ENCODE results near the gene TEX53. TPM values are rescaled to one million over a fixed set of nuclear protein-coding genes. Genes with fewer than 3 reads are reported as not detected.

TEX53 gene
- total RNA-seq, 2 donors from 2014 or later: not detected

DNA sequence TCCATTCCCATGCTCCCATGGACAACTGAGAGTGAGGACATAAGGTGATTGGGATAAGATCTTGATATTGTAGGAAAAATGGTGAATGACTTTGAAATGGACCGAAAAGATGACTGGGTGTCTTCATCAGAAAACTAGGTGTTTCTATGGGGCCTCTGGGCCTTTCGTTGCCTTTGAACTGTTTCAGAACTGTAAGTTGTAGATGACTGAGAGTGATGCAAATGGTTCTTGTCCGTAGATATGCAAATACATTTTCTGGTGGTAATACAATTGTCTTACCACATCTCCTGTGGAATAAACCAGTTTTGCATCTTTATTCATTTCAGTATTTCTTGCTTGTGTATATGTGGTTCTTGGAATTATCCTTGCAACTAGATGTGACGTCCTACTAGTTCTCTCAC, 40.3 kb upstream of the TEX53 start:
- Histone ChIP-seq H3K4me1 (ENCODE audit: control insufficient read depth, insufficient read depth, low read length) (no peaks in the 10 kb centered on the region), H3K4me3 (ENCODE audit: low read length) (no peak overlapping the region), H3K9me3 (ENCODE audit: control insufficient read depth, low read length) (peaks cover 8% of the 10 kb centered on the region), H3K36me3 (ENCODE audit: control insufficient read depth, insufficient read depth, low read length) (no peaks in the 10 kb centered on the region), H3K27me3 (ENCODE audit: control insufficient read depth, insufficient read depth, low read length, poor library complexity, severe bottlenecking) (no peaks in the 10 kb centered on the region), H3K9ac (ENCODE audit: extremely low read depth, low read length, poor library complexity, severe bottlenecking) (no peak overlapping the region), H3K27ac (ENCODE audit: low read depth, low read length) (no peak overlapping the region)
- WGBS, 2 experiments (ENCODE audit: insufficient coverage in 1 of 2, insufficient read length in 1 of 2): 90 to 100% methylated on average over 2 to 4 of the region's 4 CpGs
- Mint-ChIP-seq H3K4me1 (peaks cover 4% of the 10 kb centered on the region), H3K4me3 (no peak overlapping the region), H3K36me3 (ENCODE audit: low read depth) (no peaks in the 10 kb centered on the region), H3K27ac (no peak overlapping the region), H3K9me3 (peaks cover 5% of the 10 kb centered on the region), H3K27me3 (ENCODE audit: insufficient read depth) (peaks cover 24% of the 10 kb centered on the region)
- no peak for DNase-seq
- TF ChIP-seq, protein P1, sequence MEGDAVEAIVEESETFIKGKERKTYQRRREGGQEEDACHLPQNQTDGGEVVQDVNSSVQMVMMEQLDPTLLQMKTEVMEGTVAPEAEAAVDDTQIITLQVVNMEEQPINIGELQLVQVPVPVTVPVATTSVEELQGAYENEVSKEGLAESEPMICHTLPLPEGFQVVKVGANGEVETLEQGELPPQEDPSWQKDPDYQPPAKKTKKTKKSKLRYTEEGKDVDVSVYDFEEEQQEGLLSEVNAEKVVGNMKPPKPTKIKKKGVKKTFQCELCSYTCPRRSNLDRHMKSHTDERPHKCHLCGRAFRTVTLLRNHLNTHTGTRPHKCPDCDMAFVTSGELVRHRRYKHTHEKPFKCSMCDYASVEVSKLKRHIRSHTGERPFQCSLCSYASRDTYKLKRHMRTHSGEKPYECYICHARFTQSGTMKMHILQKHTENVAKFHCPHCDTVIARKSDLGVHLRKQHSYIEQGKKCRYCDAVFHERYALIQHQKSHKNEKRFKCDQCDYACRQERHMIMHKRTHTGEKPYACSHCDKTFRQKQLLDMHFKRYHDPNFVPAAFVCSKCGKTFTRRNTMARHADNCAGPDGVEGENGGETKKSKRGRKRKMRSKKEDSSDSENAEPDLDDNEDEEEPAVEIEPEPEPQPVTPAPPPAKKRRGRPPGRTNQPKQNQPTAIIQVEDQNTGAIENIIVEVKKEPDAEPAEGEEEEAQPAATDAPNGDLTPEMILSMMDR (conservative IDR thresholded peaks at IDR 0.05): no peak

DNA sequence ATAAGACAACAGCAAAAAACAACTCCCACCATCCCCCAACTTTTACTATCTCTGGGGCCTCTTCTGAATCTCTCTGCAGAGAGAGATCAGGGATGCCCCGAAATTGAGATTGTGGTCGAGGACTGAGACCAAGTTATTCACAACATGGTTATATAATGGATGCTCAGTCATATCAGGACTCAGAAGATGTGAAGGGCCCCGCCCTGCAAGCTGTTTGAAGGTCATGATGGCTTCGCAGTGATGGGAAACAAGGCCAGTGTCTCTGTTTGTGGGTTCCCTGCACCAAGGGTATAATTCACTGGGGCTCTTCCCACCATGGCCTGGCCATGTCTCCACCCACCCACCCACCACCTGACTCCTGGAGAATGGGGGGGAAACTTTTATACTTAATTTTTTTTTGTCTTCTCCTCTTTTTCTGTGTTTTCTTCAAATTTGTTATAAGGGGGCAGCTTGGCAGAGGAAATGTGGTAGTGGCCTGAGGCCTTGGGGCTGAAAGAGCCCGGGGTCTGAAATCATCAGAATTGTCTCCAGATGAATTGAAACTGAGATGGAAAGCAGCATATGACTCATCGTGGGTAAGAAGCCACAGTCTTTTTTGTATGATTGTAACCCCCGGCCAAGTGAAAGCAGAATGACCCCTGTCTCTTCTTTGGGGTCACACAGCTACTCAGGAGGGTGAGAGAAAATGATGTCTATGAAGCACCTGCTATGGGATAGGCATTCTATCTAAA, 39.4 kb upstream of the TEX53 start:
- Mint-ChIP-seq H3K36me3 (ENCODE audit: low read depth) (no peaks in the 10 kb centered on the region), H3K4me3 (no peak overlapping the region), H3K27ac (no peak overlapping the region), H3K4me1 (peaks cover 4% of the 10 kb centered on the region), H3K27me3 (ENCODE audit: insufficient read depth) (peaks cover 27% of the 10 kb centered on the region), H3K9me3 (peaks cover 5% of the 10 kb centered on the region)
- Histone ChIP-seq H3K9me3 (ENCODE audit: control insufficient read depth, low read length) (peaks cover 8% of the 10 kb centered on the region), H3K27ac (ENCODE audit: low read depth, low read length) (no peak overlapping the region), H3K9ac (ENCODE audit: extremely low read depth, low read length, poor library complexity, severe bottlenecking) (no peak overlapping the region), H3K27me3 (ENCODE audit: control insufficient read depth, insufficient read depth, low read length, poor library complexity, severe bottlenecking) (no peaks in the 10 kb centered on the region), H3K4me3 (ENCODE audit: low read length) (no peak overlapping the region), H3K4me1 (ENCODE audit: control insufficient read depth, insufficient read depth, low read length) (no peaks in the 10 kb centered on the region), H3K36me3 (ENCODE audit: control insufficient read depth, insufficient read depth, low read length) (no peaks in the 10 kb centered on the region)
- DNase-seq: peak; percentile 12
- TF ChIP-seq, protein P1 (conservative IDR thresholded peaks at IDR 0.05): no peak
- WGBS, 2 experiments (ENCODE audit: insufficient coverage in 1 of 2, insufficient read length in 1 of 2): 80 to 84% methylated on average over 6 to 7 of the region's 7 CpGs

DNA sequence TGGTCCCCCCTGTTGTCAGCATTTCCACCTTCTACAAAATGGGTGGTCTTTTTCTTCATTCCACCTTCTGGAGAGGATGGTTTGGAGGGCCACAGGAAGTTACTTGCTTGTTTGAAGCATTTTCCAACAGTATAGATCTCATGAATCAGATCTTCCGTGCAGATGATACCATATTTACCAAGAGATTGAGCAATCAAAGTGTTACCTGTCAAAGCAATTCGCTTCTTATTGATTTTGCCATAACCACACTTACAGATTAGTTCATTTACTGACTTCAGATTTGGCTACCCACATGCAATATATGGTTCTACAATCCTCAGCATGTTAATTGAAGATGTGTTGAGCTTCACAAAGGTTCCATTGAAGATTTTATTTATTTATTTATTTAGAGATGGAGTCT, 38.3 kb upstream of the TEX53 start:
- no peak overlapping the region for H3K9ac ChIP-seq (ENCODE audit: extremely low read depth, low read length, poor library complexity, severe bottlenecking)
- TF ChIP-seq, protein P1 (conservative IDR thresholded peaks at IDR 0.05): no peak
- Mint-ChIP-seq H3K4me3 (no peak overlapping the region), H3K36me3 (ENCODE audit: low read depth) (no peaks in the 10 kb centered on the region), H3K4me1 (peaks cover 4% of the 10 kb centered on the region), H3K27ac (no peak overlapping the region), H3K27me3 (ENCODE audit: insufficient read depth) (peaks cover 31% of the 10 kb centered on the region), H3K9me3 (peaks cover 5% of the 10 kb centered on the region)
- no peak overlapping the region for H3K27ac ChIP-seq (ENCODE audit: low read depth, low read length)
- DNase-seq: no peak
- H3K9me3 ChIP-seq (ENCODE audit: control insufficient read depth, low read length): peaks cover 8% of the 10 kb centered on the region
- no peaks in the 10 kb centered on the region for H3K36me3 ChIP-seq (ENCODE audit: control insufficient read depth, insufficient read depth, low read length)
- no peaks in the 10 kb centered on the region for H3K27me3 ChIP-seq (ENCODE audit: control insufficient read depth, insufficient read depth, low read length, poor library complexity, severe bottlenecking)
- 69 to 79% methylated on average over 2 of the region's 2 CpGs for WGBS, 2 experiments (ENCODE audit: insufficient coverage in 1 of 2, insufficient read length in 1 of 2)
- no peak overlapping the region for H3K4me3 ChIP-seq (ENCODE audit: low read length)
- no peaks in the 10 kb centered on the region for H3K4me1 ChIP-seq (ENCODE audit: control insufficient read depth, insufficient read depth, low read length)
